ENCODE results near the gene RIC1. TPM values are rescaled to one million over a fixed set of nuclear protein-coding genes. Genes with fewer than 3 reads are reported as not detected.
"Not testable (repeated sequence)": the region's sequence is repeated elsewhere in the genome, so short reads cannot be mapped to it uniquely, and the experiment has no call there.

Gene RIC1
- total RNA-seq, 1 donor from 2014 or later = 20.4 TPM

DNA sequence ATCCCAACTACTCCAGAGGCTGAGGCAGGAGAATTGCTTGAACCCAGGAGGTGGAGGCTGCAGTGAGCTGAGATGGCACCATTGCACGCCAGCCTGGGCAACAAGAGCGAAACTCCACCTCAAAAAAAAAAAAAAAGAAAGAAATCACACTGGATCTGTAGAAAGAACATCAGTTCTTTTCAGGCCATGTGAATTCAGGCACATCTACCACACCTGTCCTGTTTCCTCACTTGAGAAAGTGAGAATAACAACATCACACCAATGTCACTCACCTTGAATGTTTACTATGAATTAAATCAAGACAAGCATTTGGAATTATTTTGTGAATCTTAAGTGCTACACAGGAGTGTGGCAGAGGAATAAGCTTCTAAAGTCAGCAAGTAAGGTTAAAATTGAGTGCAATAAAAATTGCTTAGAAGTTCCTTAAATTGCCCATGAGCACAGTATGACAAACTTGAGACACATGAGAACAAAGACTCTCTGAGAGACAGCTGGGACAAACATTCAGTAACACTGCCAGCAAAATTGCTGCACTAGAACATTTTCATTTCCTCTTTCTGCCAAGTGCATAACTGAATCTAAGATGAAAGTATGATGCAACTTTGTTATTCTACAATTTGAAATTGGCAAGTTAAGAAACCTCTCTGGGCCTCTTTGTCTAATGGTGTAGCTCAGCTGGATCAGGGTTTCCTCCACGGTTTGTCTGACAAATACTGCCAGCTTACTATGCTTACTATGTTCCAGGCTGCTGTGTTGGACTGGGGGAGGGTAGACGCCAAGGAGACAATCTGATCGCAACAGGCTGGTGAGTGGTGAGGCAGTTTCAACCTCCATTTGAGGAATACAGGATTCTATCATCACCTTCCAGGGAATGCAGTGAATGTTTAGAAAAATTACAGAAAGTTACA, 1.9 kb upstream of the RIC1 start:
- peaks cover 2% of the 10 kb centered on the region for H3K27me3 Mint-ChIP-seq (ENCODE audit: unreplicated experiment)
- H3K4me1 Mint-ChIP-seq (ENCODE audit: unreplicated experiment) = peaks cover 15% of the 10 kb centered on the region
- TF ChIP-seq, protein P1, sequence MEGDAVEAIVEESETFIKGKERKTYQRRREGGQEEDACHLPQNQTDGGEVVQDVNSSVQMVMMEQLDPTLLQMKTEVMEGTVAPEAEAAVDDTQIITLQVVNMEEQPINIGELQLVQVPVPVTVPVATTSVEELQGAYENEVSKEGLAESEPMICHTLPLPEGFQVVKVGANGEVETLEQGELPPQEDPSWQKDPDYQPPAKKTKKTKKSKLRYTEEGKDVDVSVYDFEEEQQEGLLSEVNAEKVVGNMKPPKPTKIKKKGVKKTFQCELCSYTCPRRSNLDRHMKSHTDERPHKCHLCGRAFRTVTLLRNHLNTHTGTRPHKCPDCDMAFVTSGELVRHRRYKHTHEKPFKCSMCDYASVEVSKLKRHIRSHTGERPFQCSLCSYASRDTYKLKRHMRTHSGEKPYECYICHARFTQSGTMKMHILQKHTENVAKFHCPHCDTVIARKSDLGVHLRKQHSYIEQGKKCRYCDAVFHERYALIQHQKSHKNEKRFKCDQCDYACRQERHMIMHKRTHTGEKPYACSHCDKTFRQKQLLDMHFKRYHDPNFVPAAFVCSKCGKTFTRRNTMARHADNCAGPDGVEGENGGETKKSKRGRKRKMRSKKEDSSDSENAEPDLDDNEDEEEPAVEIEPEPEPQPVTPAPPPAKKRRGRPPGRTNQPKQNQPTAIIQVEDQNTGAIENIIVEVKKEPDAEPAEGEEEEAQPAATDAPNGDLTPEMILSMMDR (IDR thresholded peaks at IDR 0.05; ENCODE audit: unreplicated experiment) = no peak
- H3K9me3 Mint-ChIP-seq (ENCODE audit: unreplicated experiment) = no peaks in the 10 kb centered on the region
- H3K36me3 Mint-ChIP-seq (ENCODE audit: low read depth, unreplicated experiment) = peaks cover 4% of the 10 kb centered on the region
- peak overlapping the region; percentile 69 for H3K4me3 Mint-ChIP-seq (ENCODE audit: unreplicated experiment)
- DNase-seq (ENCODE audit: low spot score) = no peak
- H3K27ac Mint-ChIP-seq (ENCODE audit: unreplicated experiment) = no peak overlapping the region

DNA sequence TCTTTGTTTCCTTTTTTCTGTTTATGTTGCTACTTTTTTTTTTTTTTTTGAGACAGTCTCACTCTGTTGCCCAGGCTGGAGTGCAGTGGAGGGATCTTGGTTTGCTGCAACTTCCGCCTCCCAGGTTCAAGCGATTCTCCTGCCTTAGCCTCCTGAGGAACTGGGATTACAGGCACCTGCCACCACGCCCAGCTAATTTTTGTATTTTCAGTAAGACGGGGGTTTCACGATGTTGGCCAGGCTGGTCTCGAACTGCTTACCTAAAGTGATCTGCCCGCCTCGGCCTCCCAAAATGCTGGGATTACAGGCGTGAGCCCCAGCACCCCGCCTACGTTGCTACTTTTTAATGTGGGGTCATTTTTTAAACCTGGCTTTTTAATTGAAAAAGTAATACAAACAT, 1.2 kb upstream of the RIC1 start:
- Mint-ChIP-seq H3K4me1 (ENCODE audit: unreplicated experiment) (peaks cover 15% of the 10 kb centered on the region), H3K4me3 (ENCODE audit: unreplicated experiment) (peak overlapping the region; percentile 94), H3K27ac (ENCODE audit: unreplicated experiment) (peak overlapping the region; percentile 58)
- not testable (repeated sequence) for H3K27me3 Mint-ChIP-seq (ENCODE audit: unreplicated experiment); H3K9me3 Mint-ChIP-seq (ENCODE audit: unreplicated experiment); H3K36me3 Mint-ChIP-seq (ENCODE audit: low read depth, unreplicated experiment); DNase-seq (ENCODE audit: low spot score)

DNA sequence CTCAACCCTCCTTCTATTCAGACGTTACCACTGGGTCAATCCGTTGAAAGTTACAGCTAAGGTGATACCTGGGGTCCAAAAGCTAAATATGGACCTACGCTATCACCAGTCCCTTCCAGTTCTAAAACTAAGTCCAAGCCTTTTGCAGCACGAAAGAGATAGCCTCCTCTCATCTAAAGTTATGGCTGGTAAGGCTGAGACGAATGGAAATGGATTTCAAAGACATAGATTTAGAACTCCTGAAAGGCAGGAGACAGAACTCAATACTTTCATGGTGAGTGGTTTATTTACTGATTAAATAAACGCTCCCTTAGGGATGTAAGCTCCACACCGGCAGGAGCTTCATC, 751 bp upstream of the RIC1 start:
- Mint-ChIP-seq H3K27me3 (ENCODE audit: unreplicated experiment) (peaks cover 2% of the 10 kb centered on the region), H3K9me3 (ENCODE audit: unreplicated experiment) (no peaks in the 10 kb centered on the region), H3K4me1 (ENCODE audit: unreplicated experiment) (peaks cover 15% of the 10 kb centered on the region), H3K36me3 (ENCODE audit: low read depth, unreplicated experiment) (peaks cover 4% of the 10 kb centered on the region), H3K27ac (ENCODE audit: unreplicated experiment) (peak overlapping the region; percentile 58), H3K4me3 (ENCODE audit: unreplicated experiment) (peak overlapping the region; percentile 94)
- TF ChIP-seq, protein P1 (IDR thresholded peaks at IDR 0.05; ENCODE audit: unreplicated experiment) = no peak
- DNase-seq (ENCODE audit: low spot score) = no peak

DNA sequence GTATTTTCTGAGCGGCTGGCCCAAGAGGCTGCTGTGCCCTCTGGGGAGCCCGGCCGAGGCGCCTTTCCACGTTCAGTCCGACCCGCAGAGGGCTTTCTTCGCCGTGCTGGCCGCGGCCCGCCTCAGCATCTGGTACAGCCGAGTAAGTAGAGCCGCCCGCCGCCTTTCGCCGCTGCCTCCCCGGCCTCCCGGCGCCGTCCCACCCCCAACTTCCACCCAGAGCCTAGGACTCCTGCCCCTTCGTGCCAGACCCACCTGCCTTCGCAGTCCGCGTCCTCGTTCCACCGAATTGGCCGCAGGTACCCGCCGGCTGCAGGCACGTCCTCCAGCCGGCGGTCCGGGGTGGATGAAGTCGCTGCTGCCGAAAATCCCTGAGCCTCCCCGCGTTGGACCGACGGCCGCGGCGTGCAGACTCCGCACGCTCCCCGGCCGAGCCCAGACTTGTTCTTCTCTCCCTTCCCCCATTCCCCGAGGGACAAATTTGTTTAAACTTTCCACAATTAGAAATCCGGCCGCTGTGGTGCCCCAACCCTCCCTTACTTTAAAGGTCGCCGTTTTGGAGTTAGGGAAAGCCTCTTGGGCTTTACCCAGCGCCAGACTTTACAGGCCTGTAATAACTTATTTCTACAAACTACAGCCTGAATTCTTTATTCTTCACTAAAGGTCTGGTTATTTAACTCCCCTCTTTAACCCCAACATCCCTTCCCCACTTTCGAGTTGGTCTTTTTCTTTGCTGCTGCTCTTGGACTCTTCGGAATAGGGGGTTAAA, 589 bp downstream of the RIC1 start:
- Mint-ChIP-seq H3K27me3 (ENCODE audit: unreplicated experiment) (peaks cover 2% of the 10 kb centered on the region), H3K4me1 (ENCODE audit: unreplicated experiment) (peaks cover 15% of the 10 kb centered on the region), H3K4me3 (ENCODE audit: unreplicated experiment) (peak overlapping the region; percentile 97), H3K36me3 (ENCODE audit: low read depth, unreplicated experiment) (peaks cover 4% of the 10 kb centered on the region), H3K9me3 (ENCODE audit: unreplicated experiment) (no peaks in the 10 kb centered on the region), H3K27ac (ENCODE audit: unreplicated experiment) (peak overlapping the region; percentile 28)
- DNase-seq (ENCODE audit: low spot score) = peak; percentile 58
- TF ChIP-seq, protein P1 (IDR thresholded peaks at IDR 0.05; ENCODE audit: unreplicated experiment) = no peak

DNA sequence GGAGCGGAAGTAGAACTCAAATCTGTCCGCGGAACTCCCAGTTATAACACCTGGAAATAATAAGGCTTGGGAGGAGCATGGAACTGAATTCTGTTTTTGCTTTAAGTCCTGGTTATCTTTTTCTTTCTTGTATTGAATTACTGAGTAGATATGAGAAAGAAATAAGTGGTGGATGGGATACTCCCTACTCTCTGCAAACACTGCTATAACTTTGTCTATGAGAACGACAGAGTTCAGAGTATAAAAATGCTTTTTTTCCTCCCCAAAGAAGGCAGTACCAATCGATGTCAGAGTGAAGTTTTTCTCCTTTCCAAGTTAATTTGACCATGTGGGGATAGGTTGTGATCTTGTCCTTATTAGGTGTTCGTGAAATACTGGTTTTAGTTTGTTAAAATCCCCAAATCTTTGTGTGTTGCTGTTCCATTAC, 1.2 kb downstream of the RIC1 start:
- no peak for DNase-seq (ENCODE audit: low spot score)
- Mint-ChIP-seq H3K9me3 (ENCODE audit: unreplicated experiment) (no peaks in the 10 kb centered on the region), H3K27me3 (ENCODE audit: unreplicated experiment) (peaks cover 2% of the 10 kb centered on the region), H3K4me3 (ENCODE audit: unreplicated experiment) (peak overlapping the region; percentile 97), H3K4me1 (ENCODE audit: unreplicated experiment) (peaks cover 15% of the 10 kb centered on the region), H3K27ac (ENCODE audit: unreplicated experiment) (peak overlapping the region; percentile 28), H3K36me3 (ENCODE audit: low read depth, unreplicated experiment) (peaks cover 5% of the 10 kb centered on the region)
- TF ChIP-seq, protein P1 (IDR thresholded peaks at IDR 0.05; ENCODE audit: unreplicated experiment) = no peak

All from endothelial cell (in vitro differentiated cells).